ENCODE data around the gene STXBP2. TPM values are rescaled to one million over a fixed set of nuclear protein-coding genes. Genes with fewer than 3 reads are reported as not detected.

STXBP2 gene
- total RNA-seq, 4 donors from 2014 or later = 7.2 to 14.4 (median 11.7) TPM

DNA sequence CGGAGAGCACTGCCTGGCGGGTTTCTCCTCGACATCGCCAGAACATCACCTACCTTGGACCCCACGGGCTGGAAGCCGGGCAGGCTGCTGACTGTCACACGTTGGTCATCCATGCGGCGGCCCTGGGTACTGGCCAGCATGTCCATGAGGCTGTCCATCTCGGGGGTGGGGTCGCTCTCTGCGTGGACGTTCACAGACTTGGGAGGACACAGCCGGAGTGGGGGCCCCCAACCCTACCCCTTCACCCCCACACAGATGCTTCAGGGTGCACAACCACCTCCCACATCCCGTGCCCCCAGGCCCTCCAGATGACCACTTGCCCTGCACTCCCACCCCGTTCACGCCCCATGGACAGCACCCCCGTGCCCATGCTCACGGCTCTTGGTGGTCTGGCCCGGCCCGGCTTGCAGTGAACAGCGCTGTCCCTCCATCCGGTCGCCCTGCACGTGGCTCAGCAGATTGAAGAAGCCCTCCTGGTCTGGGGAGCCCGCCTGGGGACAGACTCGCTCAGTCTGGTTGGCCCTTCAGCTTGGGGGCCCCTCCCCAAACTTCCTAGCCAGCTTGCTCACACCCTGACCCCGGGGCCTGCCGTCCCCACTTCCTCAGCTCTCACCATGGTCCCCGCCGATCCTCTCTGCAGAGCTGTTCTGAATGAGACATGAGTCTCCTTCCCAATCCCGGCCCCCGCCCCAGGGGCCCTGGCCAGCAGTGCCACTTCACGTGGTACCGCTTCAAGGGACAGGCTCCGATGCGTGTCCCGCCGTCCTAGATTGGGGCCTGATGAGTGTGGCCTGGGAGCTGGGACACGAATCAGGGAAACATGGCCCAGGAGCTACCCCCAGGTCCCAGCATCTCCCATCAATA is 4.3 kb upstream of the STXBP2 start:
- no peak for DNase-seq (ENCODE audit: extremely low spot score)
- WGBS = 91% methylated on average over 20 of the region's 40 CpGs
- intact Hi-C loops (cut with DNase I) = no loop called here

DNA sequence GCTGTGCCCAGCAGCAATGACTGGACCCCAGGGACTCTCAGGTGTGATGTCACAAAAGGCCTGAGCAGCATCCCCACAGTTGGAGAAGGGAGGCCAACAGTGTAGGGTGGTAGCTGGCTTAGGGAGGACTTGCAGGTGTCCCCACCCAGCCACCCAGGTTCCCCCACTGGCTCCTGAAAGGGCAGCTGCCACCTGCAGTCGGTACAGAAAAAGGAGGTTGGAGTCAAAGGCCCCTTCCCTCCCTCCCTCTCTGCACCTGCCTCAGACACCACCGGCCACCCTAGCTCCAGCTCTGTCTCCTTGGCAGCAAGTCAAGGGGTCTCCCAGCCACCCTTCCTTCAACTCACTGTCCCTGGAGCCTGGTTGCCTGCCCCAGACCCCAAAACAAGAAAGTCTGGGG is 3.2 kb upstream of the STXBP2 start, which contains the start of gene PCP2:
TSS of gene PCP2 (minus strand) at position 22 of the 400 bp plus-strand sequence. CDS start 262 bp downstream, outside the sequence.
- H3K27ac ChIP-seq (replicated peaks in 1 of 4) = no peak within 1 kb of the TSS
- no peak for DNase-seq (ENCODE audit: extremely low spot score)
- H3K9me3 ChIP-seq = no peaks in the 10 kb centered on the region
- peaks cover 16 to 36% (median 25%) of the 10 kb centered on the region in 4 donors for H3K4me1 ChIP-seq
- WGBS = 51% methylated on average over 2 of the region's 2 CpGs
- intact Hi-C loops (cut with DNase I) = no loop called here
- H3K36me3 ChIP-seq = peaks cover 0 to 17% (median 7%) of the 10 kb centered on the region in 4 donors
- H3K4me3 ChIP-seq = no peak within 1 kb of the TSS
- peaks cover 0 to 39% (median 18%) of the 10 kb centered on the region in 4 donors for H3K27me3 ChIP-seq
- TF ChIP-seq, protein P1, sequence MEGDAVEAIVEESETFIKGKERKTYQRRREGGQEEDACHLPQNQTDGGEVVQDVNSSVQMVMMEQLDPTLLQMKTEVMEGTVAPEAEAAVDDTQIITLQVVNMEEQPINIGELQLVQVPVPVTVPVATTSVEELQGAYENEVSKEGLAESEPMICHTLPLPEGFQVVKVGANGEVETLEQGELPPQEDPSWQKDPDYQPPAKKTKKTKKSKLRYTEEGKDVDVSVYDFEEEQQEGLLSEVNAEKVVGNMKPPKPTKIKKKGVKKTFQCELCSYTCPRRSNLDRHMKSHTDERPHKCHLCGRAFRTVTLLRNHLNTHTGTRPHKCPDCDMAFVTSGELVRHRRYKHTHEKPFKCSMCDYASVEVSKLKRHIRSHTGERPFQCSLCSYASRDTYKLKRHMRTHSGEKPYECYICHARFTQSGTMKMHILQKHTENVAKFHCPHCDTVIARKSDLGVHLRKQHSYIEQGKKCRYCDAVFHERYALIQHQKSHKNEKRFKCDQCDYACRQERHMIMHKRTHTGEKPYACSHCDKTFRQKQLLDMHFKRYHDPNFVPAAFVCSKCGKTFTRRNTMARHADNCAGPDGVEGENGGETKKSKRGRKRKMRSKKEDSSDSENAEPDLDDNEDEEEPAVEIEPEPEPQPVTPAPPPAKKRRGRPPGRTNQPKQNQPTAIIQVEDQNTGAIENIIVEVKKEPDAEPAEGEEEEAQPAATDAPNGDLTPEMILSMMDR (IDR thresholded peaks at IDR 0.05) = no peak
- TF ChIP-seq POLR2AphosphoS5 (IDR thresholded peaks at IDR 0.05) = no peak
- no peak for TF ChIP-seq EP300 (IDR thresholded peaks at IDR 0.05)
- TF ChIP-seq POLR2A (IDR thresholded peaks at IDR 0.05; ENCODE audit: low read depth) = no peak

More for the DNA sequence above, 4.3 kb upstream of the STXBP2 start:
- TF ChIP-seq, protein P1 (IDR thresholded peaks at IDR 0.05) = no peak
- TF ChIP-seq POLR2AphosphoS5 (IDR thresholded peaks at IDR 0.05) (no peak), POLR2A (IDR thresholded peaks at IDR 0.05; ENCODE audit: low read depth) (no peak), EP300 (IDR thresholded peaks at IDR 0.05) (no peak)
- no peak overlapping the region for H3K4me3 ChIP-seq
- H3K4me1 ChIP-seq = peaks cover 27 to 48% (median 36%) of the 10 kb centered on the region in 4 donors
- no peak overlapping the region for H3K27ac ChIP-seq (replicated peaks in 1 of 4)
- no peaks in the 10 kb centered on the region for H3K9me3 ChIP-seq
- peaks cover 0 to 20% (median 8%) of the 10 kb centered on the region in 4 donors for H3K36me3 ChIP-seq
- peaks cover 0 to 27% (median 11%) of the 10 kb centered on the region in 4 donors for H3K27me3 ChIP-seq

DNA sequence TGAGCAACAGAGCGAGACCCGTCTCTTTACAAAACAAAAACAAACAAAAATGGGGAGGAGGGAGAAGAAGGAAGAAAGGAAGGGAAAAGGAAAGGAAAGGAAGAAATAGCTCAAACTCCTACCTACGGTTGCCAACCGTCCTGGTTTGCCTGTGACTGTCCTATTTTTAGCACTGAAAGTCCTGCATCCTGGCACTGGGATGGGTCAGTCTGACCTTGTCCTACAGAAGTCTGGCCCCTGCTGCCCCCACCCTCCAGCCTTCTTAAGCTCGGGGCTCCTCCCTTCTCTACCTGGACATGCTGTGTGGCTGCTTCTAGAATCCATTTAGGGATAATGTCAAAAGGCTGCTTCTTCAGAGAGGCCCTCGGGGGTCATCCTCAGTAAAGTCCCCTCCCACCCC is 1.2 kb upstream of the STXBP2 start:
- 54% methylated on average over 6 of the region's 6 CpGs for WGBS
- peaks cover 0 to 54% (median 20%) of the 10 kb centered on the region in 4 donors for H3K27me3 ChIP-seq
- intact Hi-C loops (cut with DNase I) = no loop called here
- no peak for TF ChIP-seq POLR2AphosphoS5 (IDR thresholded peaks at IDR 0.05)
- TF ChIP-seq, protein P1 (IDR thresholded peaks at IDR 0.05) = no peak
- no peak for TF ChIP-seq EP300 (IDR thresholded peaks at IDR 0.05)
- TF ChIP-seq POLR2A (IDR thresholded peaks at IDR 0.05; ENCODE audit: low read depth) = no peak
- H3K9me3 ChIP-seq = no peaks in the 10 kb centered on the region
- peaks cover 0 to 17% (median 7%) of the 10 kb centered on the region in 4 donors for H3K36me3 ChIP-seq
- H3K4me1 ChIP-seq = peaks cover 7 to 25% (median 15%) of the 10 kb centered on the region in 4 donors
- DNase-seq (ENCODE audit: extremely low spot score) = no peak
- H3K4me3 ChIP-seq = no peak overlapping the region
- H3K27ac ChIP-seq (replicated peaks in 1 of 4) = no peak overlapping the region

- TF ChIP-seq EP300 (IDR thresholded peaks at IDR 0.05) = no peak
- TF ChIP-seq POLR2A (IDR thresholded peaks at IDR 0.05; ENCODE audit: low read depth) = no peak
- TF ChIP-seq, protein P1 (IDR thresholded peaks at IDR 0.05) = no peak
- no peak for TF ChIP-seq POLR2AphosphoS5 (IDR thresholded peaks at IDR 0.05)
- peaks cover 0 to 16% (median 7%) of the 10 kb centered on the region in 4 donors for H3K36me3 ChIP-seq
- peaks cover under 1 to 18% (median 9%) of the 10 kb centered on the region in 4 donors for H3K4me1 ChIP-seq
- no peak for DNase-seq (ENCODE audit: extremely low spot score)
- peak overlapping the region in 1 of 4 donors; percentile 65 for H3K27ac ChIP-seq (replicated peaks in 1 of 4)
- peak overlapping the region; percentile 44 to 59 (median 45) for H3K4me3 ChIP-seq
- intact Hi-C loops (cut with DNase I) = no loop called here
- no peaks in the 10 kb centered on the region for H3K9me3 ChIP-seq
- H3K27me3 ChIP-seq = peaks cover 0 to 60% (median 20%) of the 10 kb centered on the region in 4 donors
- 70% methylated on average over 16 of the region's 16 CpGs for WGBS
Measured at GRCh38 chr19:7636317-7636690, 606 bp upstream of the STXBP2 start.

Data from esophagus muscularis mucosa (tissue), 4 donors.